ENCODE data around the gene DEPDC1B.

GRCh38 chr5:60722416-60722815 is 22.4 kb upstream of the DEPDC1B start:
- TF ChIP-seq CTCF (conservative IDR thresholded peaks at IDR 0.05; ENCODE audit: low read length) (no peak), EZH2phosphoT487 (IDR thresholded peaks at IDR 0.05; ENCODE audit: borderline replicate concordance) (no peak)

Data from Loucy (cell line).